WTC11 (cell line): Measurements from ENCODE around the gene SLC25A25.

Source experiments
- TF ChIP-seq, protein P1 (sequence below): sonication (generic); formaldehyde crosslinking; IDR thresholded peaks from 2 replicates; pipeline ENCODE4 v1.8.1; 2022; ENCODE audit warnings: mild to moderate bottlenecking, missing genetic modification reagents, moderate library complexity, borderline replicate concordance
- TF ChIP-seq, protein P2 (sequence below): fragments of 200-600 bp; IDR thresholded peaks from 2 replicates; pipeline ENCODE4 v1.8.0; 2022; ENCODE audit warnings: antibody characterized with exemption

DNA sequence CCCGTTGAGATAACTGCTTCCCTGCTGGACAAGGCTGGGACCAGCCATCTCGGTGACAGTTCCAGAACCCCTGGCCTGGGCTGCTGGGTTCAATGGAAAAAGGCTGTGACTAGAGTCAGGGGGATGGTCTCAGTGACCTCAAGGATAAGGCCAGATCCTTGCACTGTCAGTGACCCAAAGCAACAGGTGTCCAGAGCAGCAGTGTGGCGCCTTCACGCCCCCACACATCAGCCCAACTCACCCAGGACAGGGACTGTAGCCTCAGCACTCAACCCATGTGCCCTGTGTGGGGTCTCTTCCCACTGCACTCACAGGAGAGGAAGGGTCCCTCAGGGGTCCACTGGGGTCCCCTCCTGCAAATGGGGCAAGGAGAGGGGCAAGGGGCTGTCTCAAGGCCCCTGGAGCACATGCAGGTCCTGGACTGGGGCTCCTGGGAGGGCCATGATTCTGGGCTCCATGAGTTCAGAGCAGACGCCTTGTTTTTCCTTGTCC lies 80.5 kb downstream of the SLC25A25 start:
- TF ChIP-seq, protein P1, sequence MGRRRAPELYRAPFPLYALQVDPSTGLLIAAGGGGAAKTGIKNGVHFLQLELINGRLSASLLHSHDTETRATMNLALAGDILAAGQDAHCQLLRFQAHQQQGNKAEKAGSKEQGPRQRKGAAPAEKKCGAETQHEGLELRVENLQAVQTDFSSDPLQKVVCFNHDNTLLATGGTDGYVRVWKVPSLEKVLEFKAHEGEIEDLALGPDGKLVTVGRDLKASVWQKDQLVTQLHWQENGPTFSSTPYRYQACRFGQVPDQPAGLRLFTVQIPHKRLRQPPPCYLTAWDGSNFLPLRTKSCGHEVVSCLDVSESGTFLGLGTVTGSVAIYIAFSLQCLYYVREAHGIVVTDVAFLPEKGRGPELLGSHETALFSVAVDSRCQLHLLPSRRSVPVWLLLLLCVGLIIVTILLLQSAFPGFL (CRISPR knock-in tag), result no peak
- TF ChIP-seq, protein P2, sequence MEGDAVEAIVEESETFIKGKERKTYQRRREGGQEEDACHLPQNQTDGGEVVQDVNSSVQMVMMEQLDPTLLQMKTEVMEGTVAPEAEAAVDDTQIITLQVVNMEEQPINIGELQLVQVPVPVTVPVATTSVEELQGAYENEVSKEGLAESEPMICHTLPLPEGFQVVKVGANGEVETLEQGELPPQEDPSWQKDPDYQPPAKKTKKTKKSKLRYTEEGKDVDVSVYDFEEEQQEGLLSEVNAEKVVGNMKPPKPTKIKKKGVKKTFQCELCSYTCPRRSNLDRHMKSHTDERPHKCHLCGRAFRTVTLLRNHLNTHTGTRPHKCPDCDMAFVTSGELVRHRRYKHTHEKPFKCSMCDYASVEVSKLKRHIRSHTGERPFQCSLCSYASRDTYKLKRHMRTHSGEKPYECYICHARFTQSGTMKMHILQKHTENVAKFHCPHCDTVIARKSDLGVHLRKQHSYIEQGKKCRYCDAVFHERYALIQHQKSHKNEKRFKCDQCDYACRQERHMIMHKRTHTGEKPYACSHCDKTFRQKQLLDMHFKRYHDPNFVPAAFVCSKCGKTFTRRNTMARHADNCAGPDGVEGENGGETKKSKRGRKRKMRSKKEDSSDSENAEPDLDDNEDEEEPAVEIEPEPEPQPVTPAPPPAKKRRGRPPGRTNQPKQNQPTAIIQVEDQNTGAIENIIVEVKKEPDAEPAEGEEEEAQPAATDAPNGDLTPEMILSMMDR, result no peak
